GM10266 (cell line): ENCODE measurements around the gene SLC16A10.

Experiments used
- DNase-seq: peaks from one replicate; pipeline ENCODE4 v3.0.0; 2012; ENCODE audit errors: extremely low spot score
- TF ChIP-seq, protein P1 (sequence below): IDR thresholded peaks from 2 replicates; pipeline ENCODE4 v1.5.1; 2012; ENCODE audit warnings: mild to moderate bottlenecking, low read depth; ENCODE audit not compliant: control insufficient read depth, insufficient read depth; ENCODE audit errors: missing control alignments

SLC16A10 gene

DNA sequence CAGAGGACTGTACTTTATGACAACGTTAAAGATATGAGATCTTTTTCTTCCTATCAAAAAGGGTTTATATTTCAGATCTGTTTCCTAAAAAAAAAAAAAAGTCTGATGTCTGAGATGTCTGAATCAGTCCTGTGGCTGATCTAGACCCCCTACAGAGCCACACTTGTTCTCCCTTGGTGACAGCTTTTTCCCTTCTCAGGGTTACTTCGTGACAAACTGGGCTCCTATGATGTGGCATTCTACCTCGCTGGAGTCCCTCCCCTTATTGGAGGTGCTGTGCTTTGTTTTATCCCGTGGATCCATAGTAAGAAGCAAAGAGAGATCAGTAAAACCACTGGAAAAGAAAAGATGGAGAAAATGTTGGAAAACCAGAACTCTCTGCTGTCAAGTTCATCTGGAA lies 134.5 kb downstream of the SLC16A10 start:
- TF ChIP-seq, protein P1, sequence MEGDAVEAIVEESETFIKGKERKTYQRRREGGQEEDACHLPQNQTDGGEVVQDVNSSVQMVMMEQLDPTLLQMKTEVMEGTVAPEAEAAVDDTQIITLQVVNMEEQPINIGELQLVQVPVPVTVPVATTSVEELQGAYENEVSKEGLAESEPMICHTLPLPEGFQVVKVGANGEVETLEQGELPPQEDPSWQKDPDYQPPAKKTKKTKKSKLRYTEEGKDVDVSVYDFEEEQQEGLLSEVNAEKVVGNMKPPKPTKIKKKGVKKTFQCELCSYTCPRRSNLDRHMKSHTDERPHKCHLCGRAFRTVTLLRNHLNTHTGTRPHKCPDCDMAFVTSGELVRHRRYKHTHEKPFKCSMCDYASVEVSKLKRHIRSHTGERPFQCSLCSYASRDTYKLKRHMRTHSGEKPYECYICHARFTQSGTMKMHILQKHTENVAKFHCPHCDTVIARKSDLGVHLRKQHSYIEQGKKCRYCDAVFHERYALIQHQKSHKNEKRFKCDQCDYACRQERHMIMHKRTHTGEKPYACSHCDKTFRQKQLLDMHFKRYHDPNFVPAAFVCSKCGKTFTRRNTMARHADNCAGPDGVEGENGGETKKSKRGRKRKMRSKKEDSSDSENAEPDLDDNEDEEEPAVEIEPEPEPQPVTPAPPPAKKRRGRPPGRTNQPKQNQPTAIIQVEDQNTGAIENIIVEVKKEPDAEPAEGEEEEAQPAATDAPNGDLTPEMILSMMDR = no peak
- DNase-seq = no peak

DNA sequence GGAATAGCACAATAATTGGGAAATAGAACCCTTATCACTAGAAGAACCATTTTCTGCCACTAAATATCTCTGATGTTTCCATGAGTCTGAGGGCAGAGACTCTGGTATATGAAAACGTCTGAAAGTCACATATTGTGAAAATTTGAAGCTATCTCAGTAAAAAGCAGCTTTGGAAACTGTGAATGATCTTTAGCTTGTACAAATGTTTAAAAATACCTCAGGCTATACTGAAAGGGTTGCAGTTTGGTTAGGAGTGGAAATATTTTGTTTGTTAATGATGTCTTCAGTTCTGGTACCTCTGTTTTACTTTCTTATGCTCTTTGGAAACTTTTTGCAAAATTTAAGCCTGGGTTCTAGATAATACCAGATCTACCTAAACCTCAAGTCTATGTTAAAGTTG lies 135.0 kb downstream of the SLC16A10 start:
- no peak for DNase-seq
- TF ChIP-seq, protein P1 = no peak

DNA sequence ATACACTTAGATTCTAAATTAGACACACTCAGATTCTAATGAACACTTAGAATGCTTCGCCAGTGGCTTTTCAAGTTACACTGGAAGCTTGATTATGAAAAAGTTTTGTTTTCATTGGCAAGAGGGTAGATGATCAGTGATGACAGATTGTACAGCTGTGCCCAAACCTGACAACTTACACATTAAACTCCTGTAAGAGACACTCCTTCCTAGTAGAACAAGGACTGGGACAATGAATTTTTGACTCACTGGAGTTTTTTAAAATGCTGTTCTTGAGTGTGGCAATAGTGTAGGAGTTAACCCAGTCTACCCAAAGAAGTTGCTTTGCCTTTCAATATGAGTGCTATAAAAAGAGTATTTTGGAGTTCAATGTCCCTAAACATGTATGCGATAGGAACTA lies 140.8 kb downstream of the SLC16A10 start:
- TF ChIP-seq, protein P1 = no peak
- no peak for DNase-seq

DNA sequence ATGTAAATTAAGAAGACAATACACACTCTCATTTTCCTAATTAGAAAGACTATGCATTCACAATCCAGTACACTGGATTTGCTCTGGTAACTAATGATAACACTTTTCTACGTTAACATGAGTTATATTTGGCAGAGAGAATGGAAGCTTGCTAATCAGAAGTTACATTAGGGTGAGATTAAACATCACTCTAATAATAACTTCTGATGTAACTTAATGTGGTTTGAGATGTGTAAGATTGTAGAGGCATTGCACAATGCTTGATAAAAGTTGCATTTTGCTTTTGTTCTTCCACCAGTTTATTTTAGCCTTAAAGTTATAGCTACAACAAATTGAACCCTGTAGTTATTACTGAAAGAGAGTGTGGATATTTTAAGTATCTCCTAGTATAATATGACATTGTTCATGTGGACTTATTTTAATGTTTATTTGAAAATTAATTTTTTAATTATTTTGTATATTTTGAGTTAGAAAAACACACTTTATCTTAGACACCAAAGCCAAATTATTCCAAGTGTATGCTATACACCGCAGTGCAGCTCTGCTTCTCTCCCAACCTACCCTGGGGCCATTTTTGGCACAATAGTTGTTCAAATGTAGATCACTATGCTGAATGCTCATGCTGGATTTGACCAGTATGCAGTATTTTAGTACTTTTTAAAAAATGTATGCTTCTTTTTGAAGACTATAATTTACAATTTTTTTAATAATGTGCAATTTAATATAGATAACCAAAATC lies 143.2 kb downstream of the SLC16A10 start:
- DNase-seq = no peak
- TF ChIP-seq, protein P1 = no peak

DNA sequence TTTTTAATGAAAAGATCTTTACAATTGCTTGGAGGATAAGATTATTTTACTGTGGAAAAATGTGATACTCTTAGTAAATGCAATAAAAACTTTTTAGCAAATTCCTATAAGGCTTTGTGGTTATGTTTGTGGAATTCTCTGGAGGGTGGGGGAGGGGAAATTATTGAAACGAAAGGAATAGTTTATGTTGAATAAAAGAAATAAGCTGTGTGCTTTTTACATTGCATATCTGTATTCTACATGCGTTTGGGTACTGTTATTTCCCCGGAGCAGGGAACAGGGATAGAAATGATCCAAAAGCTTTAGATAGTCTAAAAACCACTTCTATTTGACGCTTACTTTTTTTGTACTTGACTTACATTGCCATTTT lies 143.8 kb downstream of the SLC16A10 start:
- TF ChIP-seq, protein P1 = no peak
- DNase-seq = no peak

DNA sequence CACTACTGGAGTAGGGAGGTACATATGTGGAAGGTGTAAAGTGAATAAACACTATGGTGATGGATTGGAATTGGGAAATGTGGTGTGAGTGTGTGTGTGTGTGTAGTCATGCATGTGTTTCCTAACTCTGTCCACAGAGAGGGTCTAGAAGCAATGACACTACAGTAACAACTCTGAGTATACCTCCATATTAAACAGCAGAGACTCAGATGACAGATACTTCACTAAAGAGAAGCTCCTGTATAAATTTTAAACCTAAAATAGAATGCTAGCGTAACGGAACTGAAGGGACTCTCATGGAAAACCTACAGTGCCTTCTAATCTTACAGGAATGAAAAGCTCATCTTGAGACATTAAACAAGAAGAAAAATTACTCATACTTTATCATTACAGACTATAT lies 150.5 kb downstream of the SLC16A10 start:
- TF ChIP-seq, protein P1 = no peak
- no peak for DNase-seq

DNA sequence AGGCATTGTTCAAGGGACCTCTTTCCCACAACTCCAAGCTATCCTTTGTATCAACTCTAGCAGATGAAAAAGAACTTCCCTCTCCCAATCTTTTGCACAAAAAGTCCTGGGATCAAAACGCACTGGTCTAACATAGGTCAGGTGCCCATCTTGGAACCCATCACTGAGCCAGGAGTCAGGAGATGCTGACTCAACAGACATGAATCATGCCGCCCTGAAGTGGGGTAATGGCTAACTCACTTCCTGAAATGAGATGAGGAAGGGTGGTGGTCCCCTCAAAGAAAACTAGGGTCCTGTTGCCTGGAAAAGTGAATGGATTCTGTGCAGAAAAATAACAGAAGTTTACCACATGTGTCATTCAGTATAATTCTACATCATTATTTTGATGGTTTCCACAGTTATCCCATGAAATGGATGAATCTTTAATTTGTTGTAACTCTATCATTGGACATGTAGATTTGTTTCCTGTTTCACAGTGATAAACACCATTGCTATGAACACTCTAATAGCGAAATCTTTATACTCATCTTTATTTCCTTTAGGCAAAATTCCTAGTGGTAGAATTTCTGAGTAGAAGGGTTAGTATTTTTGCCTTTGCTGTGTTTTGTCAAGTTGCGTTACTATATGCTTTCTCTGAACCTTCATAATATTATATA lies 151.3 kb downstream of the SLC16A10 start:
- TF ChIP-seq, protein P1 = no peak
- no peak for DNase-seq
